Loucy (cell line): ENCODE data around the gene LPCAT2.

Source experiments
- CTCF ChIP-seq: fragments of 200-600 bp; sonication (generic); conservative IDR thresholded peaks from 2 replicates; pipeline ENCODE4 v1.5.1; 2014; ENCODE audit warnings: mild to moderate bottlenecking, antibody characterized with exemption, low read length
- EZH2phosphoT487 ChIP-seq: fragments of 200-600 bp; IDR thresholded peaks from 2 replicates; pipeline ENCODE4 v1.6.1; 2018; ENCODE audit warnings: antibody characterized with exemption, mild to moderate bottlenecking, moderate library complexity, borderline replicate concordance

DNA sequence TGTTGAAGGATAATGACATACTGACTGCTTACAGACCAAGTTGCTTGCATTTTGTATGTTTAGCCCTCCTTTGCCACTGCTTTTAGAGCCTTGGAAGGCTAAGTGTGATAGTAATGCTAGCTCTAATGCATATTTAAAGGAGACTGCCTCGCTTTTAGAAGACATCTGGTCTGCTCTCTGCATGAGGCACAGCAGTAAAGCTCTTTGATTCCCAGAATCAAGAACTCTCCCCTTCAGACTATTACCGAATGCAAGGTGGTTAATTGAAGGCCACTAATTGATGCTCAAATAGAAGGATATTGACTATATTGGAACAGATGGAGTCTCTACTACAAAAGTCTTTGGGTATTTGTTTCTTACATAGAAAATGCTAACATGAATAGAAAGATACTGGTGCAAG, 76.8 kb downstream of the LPCAT2 start:
- TF ChIP-seq CTCF = no peak
- TF ChIP-seq EZH2phosphoT487 = no peak
